HG03097 (cell line): ENCODE measurements around the gene TRABD2B.

Experiments
- ATAC-seq: cut with Tn5 transposase; IDR thresholded peaks from one replicate; pipeline ENCODE4 v1.9.1; 2021; ENCODE audit not compliant: unreplicated experiment, low FRiP score

Gene TRABD2B

DNA sequence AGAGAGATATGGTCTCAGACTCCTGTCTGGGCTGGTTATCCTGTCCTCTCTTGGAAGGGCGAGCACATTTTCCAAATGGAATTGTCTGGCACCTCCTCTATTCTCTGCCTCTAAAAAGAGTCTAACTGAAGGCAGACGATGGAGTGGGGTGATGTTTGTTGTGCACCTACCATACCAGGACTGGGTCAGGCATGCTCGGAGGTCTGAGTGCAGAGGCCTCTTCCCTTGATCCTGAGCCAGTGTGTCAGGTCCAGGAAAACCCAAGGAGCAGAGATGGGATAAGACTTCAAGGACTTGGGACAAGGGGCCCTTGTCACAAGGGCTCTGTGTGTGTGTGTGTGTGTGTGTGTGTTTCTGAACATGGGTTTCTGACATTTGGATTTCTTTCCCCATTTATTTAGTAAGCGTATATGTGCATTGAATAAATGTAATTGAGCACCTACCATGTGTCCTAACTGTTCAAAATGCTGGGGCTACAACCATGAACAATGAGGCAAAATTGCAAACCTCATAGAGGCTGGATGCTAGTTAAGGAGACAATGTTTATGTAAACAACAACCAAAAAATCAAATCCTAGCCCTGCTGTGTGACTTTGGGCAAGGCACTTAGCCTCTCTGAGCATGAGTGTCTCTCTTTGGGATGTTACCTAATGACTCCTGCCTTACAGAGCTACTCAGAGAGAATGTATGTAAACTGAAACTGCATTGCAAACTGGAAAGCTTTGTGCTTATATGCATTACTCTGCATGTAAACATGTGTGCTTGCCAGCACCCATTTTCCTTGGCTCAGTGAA, 283.0 kb downstream of the TRABD2B start:
- ATAC-seq, result no peak

DNA sequence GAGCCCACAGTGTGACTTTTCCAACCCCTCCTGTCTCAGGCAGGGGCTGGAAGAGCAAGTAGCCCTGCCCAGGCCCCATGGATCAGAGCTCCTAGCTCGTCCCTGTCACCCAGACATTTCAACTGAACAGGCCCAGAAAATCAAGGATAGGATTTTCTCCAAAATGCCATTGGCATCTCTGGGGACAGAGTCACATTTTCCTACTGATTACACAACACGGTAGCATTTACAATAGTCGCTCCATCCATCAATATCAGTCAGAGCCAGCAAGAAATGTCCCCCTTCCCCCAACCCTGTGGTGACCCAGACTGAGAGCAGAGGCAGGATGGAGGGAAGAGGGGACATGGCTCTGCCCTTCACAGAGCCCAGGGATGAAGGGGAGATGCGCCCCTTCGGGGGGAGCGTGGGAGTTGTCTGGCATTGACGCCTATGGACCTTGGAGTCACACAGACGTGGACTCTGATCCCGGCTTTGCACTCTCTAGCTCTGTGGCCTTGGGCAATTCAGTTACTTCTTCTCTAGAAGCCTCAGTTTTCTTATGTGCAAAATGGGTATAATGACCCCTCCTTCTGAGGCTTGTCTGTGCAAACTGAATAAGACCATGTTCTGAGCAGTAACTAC, 283.7 kb downstream of the TRABD2B start:
- ATAC-seq, result no peak

DNA sequence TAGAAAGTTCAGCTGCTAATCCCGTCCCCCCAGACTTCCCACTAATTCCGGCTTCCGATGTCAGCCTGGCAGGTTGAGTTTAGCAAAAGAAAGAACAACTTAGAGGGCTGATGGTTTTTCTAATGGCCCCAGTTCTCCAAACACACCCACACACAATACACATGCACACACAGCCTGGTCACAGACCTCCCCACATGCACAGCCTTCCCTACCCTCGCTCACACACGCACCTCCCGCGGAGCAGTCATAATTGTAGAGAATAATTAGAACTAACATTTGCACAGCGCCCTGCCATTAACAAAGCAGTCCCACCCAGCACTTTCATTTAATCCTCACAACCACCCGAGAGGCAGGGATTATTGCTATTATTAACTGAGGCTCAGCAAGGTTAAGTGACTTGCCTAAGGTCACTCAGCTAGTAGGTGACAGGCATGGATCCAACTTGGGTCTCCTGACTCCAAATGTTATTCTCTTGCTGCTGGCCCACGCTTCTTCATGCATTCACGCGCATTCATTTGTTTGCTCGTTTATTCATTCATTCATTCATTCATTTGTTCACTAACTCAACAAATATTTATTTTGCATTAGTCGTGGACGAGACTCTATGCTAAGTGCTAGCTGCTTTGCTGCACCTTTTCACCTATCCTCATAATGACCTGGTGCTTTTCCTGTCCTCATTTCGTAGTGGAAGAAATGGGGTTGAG, 284.4 kb downstream of the TRABD2B start:
- ATAC-seq, result no peak

DNA sequence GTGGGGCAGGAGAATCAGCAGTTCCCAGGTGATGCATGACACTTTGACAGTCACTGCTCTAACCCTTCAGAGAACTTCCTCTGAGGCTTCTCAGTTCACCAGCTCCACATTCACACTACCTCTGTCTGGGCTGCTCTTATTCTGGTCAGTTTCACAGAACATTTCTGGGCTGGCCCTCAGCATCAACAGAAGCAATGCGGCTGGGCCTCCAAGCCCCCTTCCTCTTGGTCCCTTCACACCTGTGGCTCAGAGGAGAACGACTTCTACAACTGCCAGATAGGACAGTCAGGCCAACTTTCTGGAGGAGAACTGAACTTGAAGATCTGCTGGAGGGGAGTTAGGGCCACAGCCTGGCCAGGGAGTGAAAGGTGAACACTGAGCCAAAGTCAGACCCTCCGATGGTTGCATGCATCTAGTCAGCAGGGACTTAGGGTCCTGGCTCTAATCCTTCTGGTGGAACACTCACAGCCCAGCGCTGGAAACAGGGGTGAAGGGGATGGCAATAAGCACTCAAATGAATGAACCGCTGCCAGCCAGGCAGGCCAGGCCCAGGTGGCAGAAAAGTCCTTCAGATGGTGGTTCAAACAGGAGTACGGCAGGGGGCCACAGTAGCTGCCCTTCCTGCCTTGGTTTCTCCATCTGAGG, 285.2 kb downstream of the TRABD2B start:
- ATAC-seq, result no peak

DNA sequence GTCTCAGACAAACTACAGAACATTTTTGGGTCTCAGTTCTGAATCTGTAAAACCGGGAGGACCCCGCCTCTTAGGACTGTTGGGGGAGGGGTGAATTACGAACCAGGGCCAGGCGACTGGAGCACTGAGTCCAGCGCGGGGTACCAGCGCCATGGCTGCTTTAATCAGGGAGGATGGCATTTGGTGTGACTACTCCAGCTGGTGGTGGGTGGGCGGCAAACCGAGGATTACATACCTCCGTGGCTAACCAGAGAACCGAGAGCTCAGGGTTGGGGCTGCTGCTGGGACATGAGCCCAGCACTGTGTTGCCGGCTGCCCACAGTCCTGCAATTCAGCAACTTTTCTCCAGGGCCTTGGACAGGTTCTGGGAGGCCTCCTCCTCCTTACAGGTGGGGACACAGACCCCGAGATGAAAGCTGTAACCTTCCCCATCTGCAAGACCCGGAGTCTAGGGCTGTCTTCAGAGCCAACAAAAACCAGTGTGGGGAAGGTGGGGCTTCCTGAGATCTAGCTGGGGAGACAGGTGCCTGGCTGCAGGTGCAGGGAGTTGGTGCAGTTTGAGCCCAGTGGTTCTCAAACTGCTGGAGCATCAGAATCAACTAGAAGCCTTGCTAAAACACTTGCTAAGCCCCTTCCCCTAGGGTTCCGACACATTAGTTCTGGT, 285.9 kb downstream of the TRABD2B start:
- ATAC-seq, result no peak
